ENCODE data around the gene DOP1A. TPM values are rescaled to one million over a fixed set of nuclear protein-coding genes. Genes with fewer than 3 reads are reported as not detected.
A peak's percentile ranks its signal among the peaks of the same experiment; 100 is the strongest.

DOP1A gene
- total RNA-seq, 3 donors from 2014 or later, result 28.0 to 35.8 (median 30.4) TPM

GRCh38 chr6:83127258-83127657 is 59.8 kb downstream of the DOP1A start:
- intact Hi-C loops (cut with DNase I, micrococcal nuclease), result no loop called here
- no peak for TF ChIP-seq CTCF (IDR thresholded peaks at IDR 0.05)
- no peaks in the 10 kb centered on the region for H3K36me3 ChIP-seq (ENCODE audit: low read depth)
- H3K4me3 ChIP-seq, result no peak overlapping the region
- DNase-seq (no peak), ATAC-seq (no peak)
- no peaks in the 10 kb centered on the region for H3K4me1 ChIP-seq (ENCODE audit: low read depth)
- no peaks in the 10 kb centered on the region for H3K9me3 ChIP-seq

GRCh38 chr6:83127976-83128375 is 60.5 kb downstream of the DOP1A start:
- intact Hi-C loops (cut with DNase I, micrococcal nuclease), result no loop called here
- DNase-seq (no peak), ATAC-seq (no peak)
- Histone ChIP-seq H3K4me3 (no peak overlapping the region), H3K4me1 (ENCODE audit: low read depth) (no peaks in the 10 kb centered on the region), H3K9me3 (no peaks in the 10 kb centered on the region), H3K36me3 (ENCODE audit: low read depth) (no peaks in the 10 kb centered on the region)
- no peak for TF ChIP-seq CTCF (IDR thresholded peaks at IDR 0.05)

GRCh38 chr6:83132121-83132520 is 64.7 kb downstream of the DOP1A start:
- H3K4me3 ChIP-seq, result no peak overlapping the region
- intact Hi-C loops (cut with DNase I, micrococcal nuclease), result no loop called here
- DNase-seq (no peak), ATAC-seq (no peak)
- H3K9me3 ChIP-seq, result no peaks in the 10 kb centered on the region
- no peaks in the 10 kb centered on the region for H3K4me1 ChIP-seq (ENCODE audit: low read depth)
- no peaks in the 10 kb centered on the region for H3K36me3 ChIP-seq (ENCODE audit: low read depth)
- TF ChIP-seq CTCF (IDR thresholded peaks at IDR 0.05), result no peak

GRCh38 chr6:83138118-83138722 is 70.7 kb downstream of the DOP1A start:
- H3K36me3 ChIP-seq (ENCODE audit: low read depth), result no peaks in the 10 kb centered on the region
- TF ChIP-seq CTCF (IDR thresholded peaks at IDR 0.05), result no peak
- no peak overlapping the region for H3K4me3 ChIP-seq
- peak; percentile 85 for ATAC-seq
- no peaks in the 10 kb centered on the region for H3K9me3 ChIP-seq
- intact Hi-C loops (cut with DNase I, micrococcal nuclease), result no loop called here
- peaks cover 9% of the 10 kb centered on the region for H3K4me1 ChIP-seq (ENCODE audit: low read depth)
- DNase-seq, result no peak

- intact Hi-C loops (cut with DNase I, micrococcal nuclease), result no loop called here
- Histone ChIP-seq H3K36me3 (ENCODE audit: low read depth) (no peaks in the 10 kb centered on the region), H3K9me3 (no peaks in the 10 kb centered on the region), H3K4me1 (ENCODE audit: low read depth) (peaks cover 9% of the 10 kb centered on the region), H3K4me3 (no peak overlapping the region)
- no peak for ATAC-seq
- no peak for DNase-seq
- no peak for TF ChIP-seq CTCF (IDR thresholded peaks at IDR 0.05)
These were observed 71.3 kb downstream of the DOP1A start for GRCh38 chr6:83138758-83139157.

- no peak for ATAC-seq
- no peak overlapping the region for H3K4me3 ChIP-seq
- peaks cover 4% of the 10 kb centered on the region for H3K4me1 ChIP-seq (ENCODE audit: low read depth)
- TF ChIP-seq CTCF (IDR thresholded peaks at IDR 0.05), result no peak
- H3K36me3 ChIP-seq (ENCODE audit: low read depth), result no peaks in the 10 kb centered on the region
- H3K9me3 ChIP-seq, result no peaks in the 10 kb centered on the region
- DNase-seq, result no peak
- intact Hi-C loops (cut with DNase I, micrococcal nuclease), result no loop called here
These were observed 83.6 kb downstream of the DOP1A start for GRCh38 chr6:83151114-83151513.
